Measurements from ENCODE around the gene MRPS23.

MRPS23 gene

DNA sequence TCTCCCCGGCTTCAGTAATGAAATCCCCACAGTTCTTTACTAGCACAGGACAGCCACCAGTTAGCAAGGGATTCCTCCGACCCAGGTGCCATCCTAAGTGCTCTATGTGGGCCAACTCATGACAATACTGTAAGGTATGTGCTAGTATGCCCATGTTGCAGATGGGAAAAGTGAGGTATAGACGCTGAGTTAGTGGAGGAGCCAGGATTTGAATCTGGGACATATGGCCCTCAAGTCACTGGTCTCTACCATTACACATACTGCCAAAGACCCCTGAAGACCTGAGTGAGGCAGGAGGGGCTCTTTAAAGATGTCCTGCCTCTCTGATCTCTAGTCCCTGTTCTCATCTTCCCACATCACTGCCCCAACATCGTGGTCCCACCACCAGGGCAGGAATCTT, 36.2 kb upstream of the MRPS23 start:
- TF ChIP-seq EZH2 (IDR thresholded peaks at IDR 0.05; ENCODE audit: borderline replicate concordance, low read length) = no peak
- no peak for TF ChIP-seq CTCF (IDR thresholded peaks at IDR 0.05; ENCODE audit: low read length)
- no peaks in the 10 kb centered on the region for H4K20me1 ChIP-seq (ENCODE audit: insufficient read depth, low read length)
- no peak overlapping the region for H3K4me3 ChIP-seq (ENCODE audit: low read depth, low read length, poor library complexity, severe bottlenecking)
- H3K9ac ChIP-seq (ENCODE audit: low read length) = no peak overlapping the region
- H3K36me3 ChIP-seq (ENCODE audit: insufficient read depth, low read length) = no peaks in the 10 kb centered on the region
- peaks cover 14% of the 10 kb centered on the region for H3K27me3 ChIP-seq (ENCODE audit: insufficient read depth, low read length)
- no peak overlapping the region for H2AFZ ChIP-seq (ENCODE audit: low read length)
- H3K9me2 ChIP-seq (ENCODE audit: low read depth, low read length) = no peaks in the 10 kb centered on the region
- no peaks in the 10 kb centered on the region for H3K79me2 ChIP-seq (ENCODE audit: insufficient read depth, low read length)
- H3K4me2 ChIP-seq (ENCODE audit: low read length) = no peak overlapping the region
- H3K9me3 ChIP-seq (ENCODE audit: low read length) = no peaks in the 10 kb centered on the region
- no peak overlapping the region for H3K27ac ChIP-seq (ENCODE audit: low read depth, low read length, poor library complexity, severe bottlenecking)
- H3F3A ChIP-seq (ENCODE audit: insufficient read depth, low read length) = no peaks in the 10 kb centered on the region
- no peaks in the 10 kb centered on the region for H3K4me1 ChIP-seq (ENCODE audit: insufficient read depth, low read length, severe bottlenecking)

DNA sequence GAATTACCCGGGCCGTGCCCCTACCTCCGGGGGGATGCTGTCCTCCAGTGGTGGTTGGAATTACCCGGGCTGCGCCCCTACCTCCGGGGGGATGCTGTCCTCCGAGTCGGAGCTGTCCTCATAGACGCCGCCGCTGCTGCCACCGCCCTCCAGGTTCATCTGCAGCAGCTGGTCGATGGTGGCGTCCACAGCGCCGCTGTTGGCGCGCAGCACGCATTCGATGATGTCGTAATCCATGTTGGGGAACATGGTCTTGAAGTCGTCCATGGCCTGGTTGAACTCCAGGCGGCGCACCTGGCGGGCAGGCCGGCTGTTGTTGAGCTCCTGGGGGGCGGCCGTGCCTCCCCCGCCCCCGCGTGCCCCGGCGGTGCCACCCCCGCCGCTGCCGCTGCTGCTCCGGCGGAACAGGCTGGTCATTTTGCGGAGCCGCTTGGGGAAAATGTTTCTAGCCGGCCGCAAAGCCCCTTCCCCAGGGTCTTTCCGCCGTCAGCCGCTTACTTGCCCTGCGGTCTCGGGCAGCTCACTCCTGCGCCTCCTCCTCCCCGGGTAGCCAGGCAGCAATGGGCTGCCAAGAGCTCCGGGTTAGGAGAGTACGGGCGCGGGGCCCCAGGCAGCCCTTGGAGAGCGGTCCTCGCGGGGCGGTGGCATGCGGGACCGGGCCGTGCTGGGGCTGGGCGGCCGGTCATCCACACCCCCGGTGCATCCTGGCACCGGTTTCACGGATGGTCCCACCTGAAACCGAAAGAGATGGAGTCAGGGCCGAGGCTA, 35.5 kb upstream of the MRPS23 start:
- Histone ChIP-seq H3K9me2 (ENCODE audit: low read depth, low read length) (no peaks in the 10 kb centered on the region), H3K36me3 (ENCODE audit: insufficient read depth, low read length) (no peaks in the 10 kb centered on the region), H3K4me1 (ENCODE audit: insufficient read depth, low read length, severe bottlenecking) (no peaks in the 10 kb centered on the region), H3F3A (ENCODE audit: insufficient read depth, low read length) (no peaks in the 10 kb centered on the region), H3K4me3 (ENCODE audit: low read depth, low read length, poor library complexity, severe bottlenecking) (no peak overlapping the region), H3K9ac (ENCODE audit: low read length) (no peak overlapping the region), H3K9me3 (ENCODE audit: low read length) (no peaks in the 10 kb centered on the region), H3K79me2 (ENCODE audit: insufficient read depth, low read length) (no peaks in the 10 kb centered on the region), H3K27ac (ENCODE audit: low read depth, low read length, poor library complexity, severe bottlenecking) (no peak overlapping the region), H4K20me1 (ENCODE audit: insufficient read depth, low read length) (no peaks in the 10 kb centered on the region), H2AFZ (ENCODE audit: low read length) (no peak overlapping the region), H3K27me3 (ENCODE audit: insufficient read depth, low read length) (peaks cover 14% of the 10 kb centered on the region), H3K4me2 (ENCODE audit: low read length) (no peak overlapping the region)
- TF ChIP-seq EZH2 (IDR thresholded peaks at IDR 0.05; ENCODE audit: borderline replicate concordance, low read length) (no peak), CTCF (IDR thresholded peaks at IDR 0.05; ENCODE audit: low read length) (no peak)

DNA sequence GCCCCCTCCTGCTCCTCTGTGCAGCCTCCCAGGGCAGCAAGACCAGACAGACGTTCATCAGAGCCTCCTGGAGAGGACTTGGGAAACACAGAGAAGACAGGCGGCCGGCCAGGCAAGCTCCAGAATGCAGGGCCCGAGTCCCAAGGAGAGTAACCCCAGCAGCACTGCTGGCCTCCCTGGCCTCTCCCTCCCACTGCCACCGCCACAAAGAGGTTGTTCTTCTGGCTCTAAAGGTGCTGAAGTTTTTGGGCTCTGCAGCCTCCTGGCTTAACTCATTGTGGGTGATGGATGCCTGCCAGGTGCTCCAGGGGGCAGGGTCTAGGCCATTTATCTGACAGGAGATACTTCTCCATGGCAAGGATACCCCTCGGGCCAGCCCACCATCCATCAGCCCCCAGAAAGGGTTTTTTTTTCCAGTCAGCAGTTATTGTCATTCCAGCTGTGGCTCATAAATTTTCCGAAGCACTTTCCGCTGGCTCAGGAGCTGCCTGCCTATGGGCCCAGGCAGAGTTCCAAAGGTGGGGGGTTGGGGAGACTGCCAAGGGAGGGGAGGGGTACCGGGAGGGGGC, 32.0 kb upstream of the MRPS23 start:
- H3K4me3 ChIP-seq (ENCODE audit: low read depth, low read length, poor library complexity, severe bottlenecking) = no peak overlapping the region
- H3K9me2 ChIP-seq (ENCODE audit: low read depth, low read length) = no peaks in the 10 kb centered on the region
- H3K27me3 ChIP-seq (ENCODE audit: insufficient read depth, low read length) = peaks cover 5% of the 10 kb centered on the region; the same call in 1 of the 2 replicates
- H3K4me1 ChIP-seq (ENCODE audit: insufficient read depth, low read length, severe bottlenecking) = no peaks in the 10 kb centered on the region
- no peak overlapping the region for H3K4me2 ChIP-seq (ENCODE audit: low read length)
- H3K27ac ChIP-seq (ENCODE audit: low read depth, low read length, poor library complexity, severe bottlenecking) = no peak overlapping the region
- H3F3A ChIP-seq (ENCODE audit: insufficient read depth, low read length) = no peaks in the 10 kb centered on the region
- no peak for TF ChIP-seq EZH2 (IDR thresholded peaks at IDR 0.05; ENCODE audit: borderline replicate concordance, low read length)
- TF ChIP-seq CTCF (IDR thresholded peaks at IDR 0.05; ENCODE audit: low read length) = no peak
- H3K79me2 ChIP-seq (ENCODE audit: insufficient read depth, low read length) = no peaks in the 10 kb centered on the region
- no peaks in the 10 kb centered on the region for H3K9me3 ChIP-seq (ENCODE audit: low read length)
- no peak overlapping the region for H2AFZ ChIP-seq (ENCODE audit: low read length)
- H3K36me3 ChIP-seq (ENCODE audit: insufficient read depth, low read length) = no peaks in the 10 kb centered on the region
- H4K20me1 ChIP-seq (ENCODE audit: insufficient read depth, low read length) = no peaks in the 10 kb centered on the region
- H3K9ac ChIP-seq (ENCODE audit: low read length) = no peak overlapping the region
